Sigmoid colon (tissue), 7 donors: ENCODE results near the gene CNN2. TPM values are rescaled to one million over a fixed set of nuclear protein-coding genes. Genes with fewer than 3 reads are reported as not detected.

ENCODE experiments used
- DNase-seq: peaks from one replicate; pipeline ENCODE4 v3.0.0-alpha.2; 2019
- H3K27ac ChIP-seq, 4 donors: fragments of 200-600 bp; sonication (generic); one replicate each; pipeline ENCODE4 v1.5.1; 2016 to 2019; ENCODE audit warnings: mild to moderate bottlenecking in 1 of 4
- H3K27me3 ChIP-seq, 3 donors: fragments of 200-600 bp; sonication (generic); one replicate each; pipeline ENCODE4 v1.5.1; 2019; ENCODE audit warnings: mild to moderate bottlenecking in 1 of 3
- H3K36me3 ChIP-seq, 4 donors: fragments of 200-600 bp; sonication (generic); one replicate each; pipeline ENCODE4 v1.5.1; 2016 to 2019
- H3K4me1 ChIP-seq, 4 donors: fragments of 200-600 bp; sonication (generic); one replicate each; pipeline ENCODE4 v1.5.1; 2017 to 2019
- H3K4me3 ChIP-seq, 4 donors: fragments of 200-600 bp; sonication (generic); one replicate each; pipeline ENCODE4 v1.5.1; 2017 to 2019; ENCODE audit warnings: mild to moderate bottlenecking in 2 of 4, moderate library complexity in 1 of 4
- H3K9me3 ChIP-seq, 4 donors: fragments of 200-600 bp in 3 of 4; sonication (generic) in 3 of 4; one replicate each; pipeline versions ENCODE4 v1.5.1 to v1.6.1; 2013 to 2019
- EP300 ChIP-seq, 4 donors: sonication (generic); formaldehyde crosslinking; IDR thresholded peaks; one replicate each; pipeline ENCODE4 v1.6.1; 2017; ENCODE audit warnings: antibody characterized with exemption in 4 of 4
- POLR2A ChIP-seq, 2 donors: fragments of 450-650 bp; IDR thresholded peaks; one replicate each; pipeline ENCODE4 v1.6.1; 2016; ENCODE audit warnings: antibody characterized with exemption in 2 of 2, mild to moderate bottlenecking in 2 of 2, moderate library complexity in 2 of 2
- POLR2AphosphoS5 ChIP-seq, 4 donors: sonication (generic); formaldehyde crosslinking; IDR thresholded peaks; one replicate each; pipeline ENCODE4 v1.6.1; 2017; ENCODE audit warnings: antibody characterized with exemption in 4 of 4
- WGBS, 2 donors: extraction: QIAGEN DNeasy Blood & Tissue Kit; methylation state at CpG; one replicate each; pipeline ENCODE4 v1.1.7; 2013; 5-methylcytosine and 5-hydroxymethylcytosine counted together
- intact Hi-C: fragments of 100-400 bp; cut with DNase I; formaldehyde crosslinking; loops from one replicate; pipeline ENCODE4 v1.15.1; 2023
- polyA plus RNA-seq, 3 donors: library from polyadenylated mRNA; stranded (reverse); fragments of 200-250 nt; gene quantifications; one replicate each; pipeline ENCODE4 v1.2.3, GENCODE V29; 2013
- total RNA-seq, 4 donors: library from RNA; depleted of rRNA; stranded (reverse); fragments of >200 nt; gene quantifications; one replicate each; pipeline ENCODE4 v1.1.0, GENCODE V29; 2016
- TF ChIP-seq, protein P1 (sequence below), 4 experiments: fragments of 450-650 bp in 3 of 4; fragments of 200-600 bp in 1 of 4; IDR thresholded peaks; one replicate each; pipeline ENCODE4 v1.5.1; 2016 to 2019; ENCODE audit warnings: antibody characterized with exemption in 4 of 4, mild to moderate bottlenecking in 3 of 4, moderate library complexity in 2 of 4
- donor health status: healthy with polysubstance abuse.
- donor health status: Bipolar disorder and iron deficiency.
- donor health status: healthy.

CNN2 gene
- total and polyA plus RNA-seq, 7 donors = 25.5 to 115 (median 48.0) TPM

DNA sequence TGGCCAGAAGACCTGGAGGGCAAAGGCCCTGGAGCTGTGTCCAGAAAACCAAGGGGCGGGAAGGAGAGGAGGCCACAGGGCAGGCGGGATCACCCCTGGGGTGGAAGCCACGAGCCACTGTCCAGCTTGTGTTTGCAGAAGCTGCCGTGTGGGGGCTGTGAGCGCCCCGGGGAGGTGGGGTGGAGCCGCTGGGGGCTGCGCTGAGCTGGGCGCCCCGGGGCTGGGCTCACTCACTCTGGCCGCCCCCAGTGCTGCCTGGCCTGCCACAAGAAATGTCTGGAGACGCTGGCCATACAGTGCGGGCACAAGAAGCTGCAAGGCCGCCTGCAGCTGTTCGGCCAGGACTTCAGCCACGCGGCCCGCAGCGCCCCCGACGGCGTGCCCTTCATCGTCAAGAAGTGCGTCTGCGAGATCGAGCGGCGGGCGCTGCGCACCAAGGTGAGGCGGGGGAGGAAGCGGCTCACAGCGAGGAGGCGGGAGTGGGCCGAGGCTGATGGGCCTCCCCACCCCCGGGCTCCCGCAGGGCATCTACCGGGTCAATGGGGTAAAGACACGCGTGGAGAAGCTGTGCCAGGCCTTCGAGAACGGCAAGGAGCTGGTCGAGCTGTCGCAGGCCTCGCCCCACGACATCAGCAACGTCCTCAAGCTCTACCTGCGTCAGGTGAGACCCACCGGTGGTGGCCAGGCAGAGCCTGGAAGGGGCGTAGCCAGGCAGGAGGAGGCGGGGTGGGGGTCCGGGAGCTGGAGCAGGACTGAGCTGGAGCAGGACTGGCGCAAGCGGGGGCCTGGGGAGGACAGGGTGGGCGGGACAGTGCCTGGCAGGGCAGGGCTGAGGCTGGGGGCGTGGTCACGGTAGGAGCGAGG, 55.1 kb downstream of the CNN2 start:
- Histone ChIP-seq H3K9me3 (no peaks in the 10 kb centered on the region), H3K4me3 (no peak overlapping the region), H3K4me1 (peaks cover 0 to 15% (median 9%) of the 10 kb centered on the region in 4 donors), H3K27me3 (peaks cover 7 to 19% (median 15%) of the 10 kb centered on the region in 3 donors), H3K27ac (no peak overlapping the region), H3K36me3 (no peaks in the 10 kb centered on the region)
- no peak for TF ChIP-seq POLR2A (IDR thresholded peaks at IDR 0.05)
- TF ChIP-seq, protein P1, sequence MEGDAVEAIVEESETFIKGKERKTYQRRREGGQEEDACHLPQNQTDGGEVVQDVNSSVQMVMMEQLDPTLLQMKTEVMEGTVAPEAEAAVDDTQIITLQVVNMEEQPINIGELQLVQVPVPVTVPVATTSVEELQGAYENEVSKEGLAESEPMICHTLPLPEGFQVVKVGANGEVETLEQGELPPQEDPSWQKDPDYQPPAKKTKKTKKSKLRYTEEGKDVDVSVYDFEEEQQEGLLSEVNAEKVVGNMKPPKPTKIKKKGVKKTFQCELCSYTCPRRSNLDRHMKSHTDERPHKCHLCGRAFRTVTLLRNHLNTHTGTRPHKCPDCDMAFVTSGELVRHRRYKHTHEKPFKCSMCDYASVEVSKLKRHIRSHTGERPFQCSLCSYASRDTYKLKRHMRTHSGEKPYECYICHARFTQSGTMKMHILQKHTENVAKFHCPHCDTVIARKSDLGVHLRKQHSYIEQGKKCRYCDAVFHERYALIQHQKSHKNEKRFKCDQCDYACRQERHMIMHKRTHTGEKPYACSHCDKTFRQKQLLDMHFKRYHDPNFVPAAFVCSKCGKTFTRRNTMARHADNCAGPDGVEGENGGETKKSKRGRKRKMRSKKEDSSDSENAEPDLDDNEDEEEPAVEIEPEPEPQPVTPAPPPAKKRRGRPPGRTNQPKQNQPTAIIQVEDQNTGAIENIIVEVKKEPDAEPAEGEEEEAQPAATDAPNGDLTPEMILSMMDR (IDR thresholded peaks at IDR 0.05) = no peak
- 47 to 74% methylated on average over 58 of the region's 58 CpGs for WGBS, 2 donors
- DNase-seq = no peak
- intact Hi-C loops = no loop called here

DNA sequence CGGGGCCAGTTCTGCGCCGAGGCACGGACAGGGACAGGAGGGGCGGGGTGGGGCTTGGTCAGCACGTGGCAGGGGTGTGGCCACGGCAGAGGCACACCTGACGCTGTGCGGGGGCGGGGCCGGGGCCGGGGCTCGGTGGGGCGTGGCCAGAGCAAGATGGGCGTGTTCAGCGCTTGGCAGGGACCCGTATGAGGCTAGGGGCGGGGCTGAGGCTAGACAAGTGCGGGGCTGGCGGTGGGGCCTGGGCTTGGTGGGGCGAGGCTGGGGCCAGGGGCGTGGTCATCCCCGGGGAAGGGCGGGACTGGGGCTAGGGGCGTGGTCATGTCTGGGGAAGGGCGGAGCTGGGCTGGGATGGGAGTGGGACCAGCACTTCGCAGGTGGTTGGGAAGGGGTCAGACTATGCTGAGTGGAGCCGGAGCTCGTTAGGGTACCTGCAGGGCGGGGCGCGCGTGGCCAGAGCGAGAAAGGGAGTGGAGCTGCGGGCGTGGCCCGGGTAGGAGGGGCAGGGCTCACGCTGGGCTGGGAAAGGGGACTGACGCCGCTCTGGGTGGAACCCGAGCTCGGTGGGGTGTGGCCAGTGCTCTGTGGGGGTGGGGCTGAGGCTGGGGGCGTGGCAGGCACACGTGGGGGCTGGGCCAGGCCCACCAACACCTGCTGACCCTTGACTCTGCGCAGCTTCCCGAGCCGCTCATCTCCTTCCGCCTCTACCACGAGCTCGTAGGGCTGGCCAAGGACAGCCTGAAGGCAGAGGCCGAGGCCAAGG, 55.9 kb downstream of the CNN2 start:
- Histone ChIP-seq H3K9me3 (no peaks in the 10 kb centered on the region), H3K27ac (no peak overlapping the region), H3K27me3 (peaks cover 7 to 19% (median 15%) of the 10 kb centered on the region in 3 donors), H3K36me3 (peaks cover 0 to 2% (median 0%) of the 10 kb centered on the region in 4 donors), H3K4me1 (peaks cover 0 to 15% (median 9%) of the 10 kb centered on the region in 4 donors), H3K4me3 (peak overlapping the region in 2 of 4 donors; percentile 12 to 21)
- intact Hi-C loops = no loop called here
- TF ChIP-seq EP300 (IDR thresholded peaks at IDR 0.05) = no peak
- TF ChIP-seq, protein P1 (IDR thresholded peaks at IDR 0.05) = no peak
- no peak for DNase-seq
- WGBS, 2 donors = 5 to 43% methylated on average over 51 of the region's 51 CpGs

DNA sequence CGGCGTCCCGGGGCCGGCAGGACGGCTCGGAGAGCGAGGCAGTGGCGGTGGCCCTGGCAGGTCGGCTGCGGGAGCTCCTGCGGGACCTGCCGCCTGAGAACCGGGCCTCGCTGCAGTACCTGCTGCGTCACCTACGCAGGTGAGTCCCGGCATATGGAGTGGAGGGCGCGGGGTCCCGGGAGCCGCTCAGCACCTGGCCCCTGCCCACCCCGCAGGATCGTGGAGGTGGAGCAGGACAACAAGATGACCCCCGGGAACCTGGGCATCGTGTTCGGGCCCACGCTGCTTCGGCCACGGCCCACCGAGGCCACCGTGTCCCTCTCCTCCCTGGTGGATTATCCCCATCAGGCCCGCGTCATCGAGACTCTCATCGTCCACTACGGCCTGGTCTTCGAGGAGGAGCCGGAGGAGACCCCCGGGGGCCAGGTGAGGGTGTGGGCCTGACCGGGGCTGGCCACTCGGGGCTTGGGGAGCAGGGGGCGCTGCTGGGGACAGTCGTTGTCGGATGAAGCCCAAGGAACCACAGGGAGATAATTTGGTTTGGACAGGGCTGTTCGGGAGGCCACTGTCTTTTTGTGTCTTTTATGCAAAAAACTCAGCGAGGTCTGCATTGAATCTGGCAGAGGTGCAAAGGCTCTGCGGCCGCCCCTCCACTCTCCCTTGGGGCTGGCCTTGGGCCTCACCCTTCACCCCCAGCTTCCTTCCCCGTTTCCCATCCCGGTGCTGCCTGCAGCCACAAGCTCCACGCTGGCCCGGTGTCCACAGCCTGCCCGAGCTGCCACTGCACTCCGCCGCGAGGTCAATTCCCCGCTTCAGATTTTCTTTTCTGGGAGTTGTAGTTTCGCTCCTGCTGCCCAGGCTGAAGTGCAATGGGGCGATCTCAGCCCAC, 56.8 kb downstream of the CNN2 start:
- Histone ChIP-seq H3K9me3 (no peaks in the 10 kb centered on the region), H3K4me3 (peak overlapping the region in 1 of 4 donors; percentile 12), H3K36me3 (peaks cover 0 to 10% (median 4%) of the 10 kb centered on the region in 4 donors), H3K27ac (no peak overlapping the region), H3K4me1 (peaks cover 0 to 16% (median 9%) of the 10 kb centered on the region in 4 donors), H3K27me3 (peaks cover 7 to 19% (median 15%) of the 10 kb centered on the region in 3 donors)
- WGBS, 2 donors = 28 to 81% methylated on average over 59 of the region's 59 CpGs
- no peak for TF ChIP-seq POLR2A (IDR thresholded peaks at IDR 0.05)
- TF ChIP-seq, protein P1 (IDR thresholded peaks at IDR 0.05) = no peak
- TF ChIP-seq EP300 (IDR thresholded peaks at IDR 0.05) = no peak
- TF ChIP-seq POLR2AphosphoS5 (IDR thresholded peaks at IDR 0.05) = no peak
- DNase-seq = no peak
- intact Hi-C loops = no loop called here

DNA sequence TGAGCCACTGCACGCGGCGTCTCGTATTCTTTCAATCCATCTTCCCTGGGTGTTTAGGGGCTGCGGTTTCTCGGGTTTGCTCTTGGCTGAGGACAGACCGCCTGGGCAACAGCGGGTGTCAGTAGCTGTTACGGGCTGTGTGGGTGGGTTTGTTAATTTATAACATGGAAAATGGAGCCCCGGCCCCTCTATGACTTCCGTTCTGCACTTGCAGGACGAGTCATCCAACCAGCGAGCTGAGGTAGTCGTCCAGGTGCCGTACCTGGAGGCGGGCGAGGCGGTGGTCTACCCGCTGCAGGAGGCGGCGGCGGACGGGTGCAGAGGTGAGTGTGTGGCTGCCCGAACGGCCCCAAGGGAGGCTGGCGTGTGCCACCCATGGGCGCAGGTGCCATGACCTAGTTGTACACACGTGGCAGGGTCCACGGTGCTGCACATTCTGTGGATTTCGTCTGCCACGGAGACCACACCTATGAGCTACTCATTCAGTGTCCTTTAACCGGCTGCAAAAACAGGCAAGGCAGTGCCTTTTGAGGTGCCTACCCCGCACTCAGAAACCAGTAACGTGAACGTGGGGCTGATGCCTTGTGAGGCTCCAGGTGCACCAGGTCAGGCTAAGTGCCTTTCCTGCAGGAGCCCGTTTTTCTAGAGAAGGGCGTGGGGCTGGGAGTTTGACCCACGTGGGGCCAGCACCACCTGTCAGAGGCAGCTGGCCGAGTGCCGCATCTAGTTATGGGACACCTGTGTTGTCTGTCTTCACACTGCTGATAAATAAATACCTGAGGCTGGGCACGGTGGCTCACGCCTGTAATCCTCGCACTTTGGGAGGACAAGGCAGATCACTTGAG, 57.8 kb downstream of the CNN2 start:
- H3K9me3 ChIP-seq = no peaks in the 10 kb centered on the region
- TF ChIP-seq, protein P1 (IDR thresholded peaks at IDR 0.05) = no peak
- TF ChIP-seq EP300 (IDR thresholded peaks at IDR 0.05) = no peak
- TF ChIP-seq POLR2A (IDR thresholded peaks at IDR 0.05) = no peak
- no peak for DNase-seq
- intact Hi-C loops = no loop called here
- WGBS, 2 donors = 64 to 78% methylated on average over 43 of the region's 43 CpGs
- H3K4me3 ChIP-seq = no peak overlapping the region
- H3K27me3 ChIP-seq = peaks cover 7 to 19% (median 15%) of the 10 kb centered on the region in 3 donors
- H3K4me1 ChIP-seq = peaks cover 0 to 19% (median 9%) of the 10 kb centered on the region in 4 donors
- H3K36me3 ChIP-seq = peaks cover 0 to 18% (median 11%) of the 10 kb centered on the region in 4 donors
- H3K27ac ChIP-seq = no peak overlapping the region
